Fibroblast of lung (primary cell): Measurements from ENCODE around the gene TK1.

Experiments used
- EZH2 ChIP-seq: IDR thresholded peaks from 2 replicates; pipeline ENCODE4 v1.5.1; 2012; ENCODE audit warnings: low read length, control low read depth, mild to moderate bottlenecking; ENCODE audit errors: missing control alignments
- TF ChIP-seq, protein P1 (sequence below), 2 donors: IDR thresholded peaks in 1 of 2; conservative IDR thresholded peaks in 1 of 2; 1 replicate in 1 of 2; 2 replicates in 1 of 2; pipeline ENCODE4 v1.5.1; 2011 to 2012; ENCODE audit warnings: low read length in 2 of 2, control low read depth in 1 of 2, inconsistent platforms in 1 of 2, low read depth in 1 of 2, mild to moderate bottlenecking in 1 of 2

DNA sequence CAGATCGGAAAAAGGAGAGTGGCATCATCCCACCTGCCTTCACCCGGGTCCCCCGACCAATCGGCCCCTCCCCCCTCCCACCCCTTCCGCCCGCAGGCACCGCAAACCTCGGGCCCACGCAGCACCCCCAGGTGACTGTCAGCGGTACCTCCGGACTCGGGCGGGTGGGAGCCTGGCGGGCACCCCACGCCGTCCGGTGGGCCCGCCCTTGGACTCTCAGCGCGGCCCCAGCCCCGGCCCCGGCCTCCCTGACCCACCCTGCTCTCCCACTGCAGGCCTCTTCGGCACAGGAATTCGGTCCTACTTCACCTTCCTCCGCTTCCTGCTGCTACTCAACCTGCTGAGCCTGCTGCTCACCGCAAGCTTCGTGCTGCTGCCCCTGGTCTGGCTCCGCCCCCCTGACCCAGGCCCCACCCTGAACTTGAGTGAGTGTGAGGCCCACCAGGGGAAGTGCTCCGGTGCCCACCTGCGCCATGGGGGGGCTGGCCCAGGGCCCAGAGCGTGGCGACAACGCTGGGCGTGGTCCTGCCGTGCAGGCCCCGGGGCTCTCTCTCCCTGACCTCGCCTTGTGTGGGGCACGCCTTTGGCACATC is 54.7 kb downstream of the TK1 start:
- TF ChIP-seq, protein P1, sequence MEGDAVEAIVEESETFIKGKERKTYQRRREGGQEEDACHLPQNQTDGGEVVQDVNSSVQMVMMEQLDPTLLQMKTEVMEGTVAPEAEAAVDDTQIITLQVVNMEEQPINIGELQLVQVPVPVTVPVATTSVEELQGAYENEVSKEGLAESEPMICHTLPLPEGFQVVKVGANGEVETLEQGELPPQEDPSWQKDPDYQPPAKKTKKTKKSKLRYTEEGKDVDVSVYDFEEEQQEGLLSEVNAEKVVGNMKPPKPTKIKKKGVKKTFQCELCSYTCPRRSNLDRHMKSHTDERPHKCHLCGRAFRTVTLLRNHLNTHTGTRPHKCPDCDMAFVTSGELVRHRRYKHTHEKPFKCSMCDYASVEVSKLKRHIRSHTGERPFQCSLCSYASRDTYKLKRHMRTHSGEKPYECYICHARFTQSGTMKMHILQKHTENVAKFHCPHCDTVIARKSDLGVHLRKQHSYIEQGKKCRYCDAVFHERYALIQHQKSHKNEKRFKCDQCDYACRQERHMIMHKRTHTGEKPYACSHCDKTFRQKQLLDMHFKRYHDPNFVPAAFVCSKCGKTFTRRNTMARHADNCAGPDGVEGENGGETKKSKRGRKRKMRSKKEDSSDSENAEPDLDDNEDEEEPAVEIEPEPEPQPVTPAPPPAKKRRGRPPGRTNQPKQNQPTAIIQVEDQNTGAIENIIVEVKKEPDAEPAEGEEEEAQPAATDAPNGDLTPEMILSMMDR (conservative IDR thresholded peaks at IDR 0.05 in 1 of 2, IDR thresholded peaks at IDR 0.05 in 1 of 2; ENCODE audit: low read depth in 1 of 2, low read length in 2 of 2): no peak
- TF ChIP-seq EZH2: no peak
